Endothelial cell (in vitro differentiated cells): ENCODE data around the gene ID4. TPM values are rescaled to one million over a fixed set of nuclear protein-coding genes. Genes with fewer than 3 reads are reported as not detected.
A peak's percentile ranks its signal among the peaks of the same experiment; 100 is the strongest.

Experiments
- DNase-seq: peaks from one replicate; pipeline ENCODE4 v3.0.0; 2021; ENCODE audit warnings: low spot score
- H3K27ac Mint-ChIP-seq: one replicate; pipeline ENCODE4 v1.8.0; 2021; ENCODE audit warnings: mixed read lengths, inconsistent platforms; ENCODE audit not compliant: unreplicated experiment
- H3K27me3 Mint-ChIP-seq: one replicate; pipeline ENCODE4 v1.8.0; 2021; ENCODE audit warnings: mild to moderate bottlenecking, moderate library complexity, mixed read lengths, inconsistent platforms; ENCODE audit not compliant: unreplicated experiment
- H3K36me3 Mint-ChIP-seq: one replicate; pipeline ENCODE4 v1.8.0; 2021; ENCODE audit warnings: mild to moderate bottlenecking, low read depth, mixed read lengths, inconsistent platforms; ENCODE audit not compliant: unreplicated experiment
- H3K4me1 Mint-ChIP-seq: one replicate; pipeline ENCODE4 v1.8.0; 2021; ENCODE audit warnings: mild to moderate bottlenecking, mixed read lengths, inconsistent platforms; ENCODE audit not compliant: unreplicated experiment
- H3K4me3 Mint-ChIP-seq: one replicate; pipeline ENCODE4 v1.8.0; 2021; ENCODE audit warnings: mild to moderate bottlenecking, mixed read lengths, inconsistent platforms; ENCODE audit not compliant: unreplicated experiment
- H3K9me3 Mint-ChIP-seq: one replicate; pipeline ENCODE4 v1.8.0; 2021; ENCODE audit warnings: mixed read lengths, inconsistent platforms; ENCODE audit not compliant: unreplicated experiment
- total RNA-seq: library from RNA; stranded (reverse); fragmentation: NEBNext Ultra II Directional; extraction: Animal tissue kit (Norgen Biotek cat#: 25700); gene quantifications from one replicate; pipeline ENCODE4 v1.2.1, GENCODE V29; 2021; ENCODE audit not compliant: unreplicated experiment
- TF ChIP-seq, protein P1 (sequence below): fragments of 200-600 bp; sonication (generic); IDR thresholded peaks from one replicate; pipeline ENCODE4 v1.5.0; 2021; ENCODE audit warnings: antibody characterized with exemption; ENCODE audit not compliant: unreplicated experiment

The ID4 gene
- total RNA-seq, 1 donor from 2014 or later, result 5.6 TPM

DNA sequence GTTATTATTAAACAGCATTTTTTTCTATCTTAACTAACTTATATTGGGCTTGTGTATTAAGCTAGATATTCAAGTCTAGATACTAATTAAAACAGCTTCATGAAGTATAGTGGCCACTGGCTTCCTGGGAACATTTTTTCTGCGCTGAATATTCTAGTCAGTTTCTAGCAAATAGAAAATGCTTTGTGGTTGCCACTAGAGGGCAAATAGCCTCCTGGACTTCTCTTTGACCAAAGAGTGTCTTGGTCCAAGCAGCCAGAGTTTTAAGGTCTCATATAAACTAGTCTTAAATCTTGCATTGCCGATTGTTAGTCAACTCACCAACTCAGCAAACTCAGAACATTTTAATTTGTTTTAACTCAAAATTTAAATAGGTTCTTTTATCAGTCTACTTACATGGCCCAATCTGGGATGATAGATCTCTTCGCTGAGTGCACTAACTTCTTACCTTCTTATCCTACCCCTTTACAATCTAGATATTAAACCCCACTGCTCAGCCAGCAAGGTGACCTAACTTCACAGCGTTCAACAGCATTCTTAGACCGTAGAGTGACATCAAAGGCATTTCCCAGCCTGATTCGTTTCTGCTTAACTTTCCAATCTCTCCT, 24.6 kb upstream of the ID4 start:
- H3K27me3 Mint-ChIP-seq, result no peaks in the 10 kb centered on the region
- no peak overlapping the region for H3K4me3 Mint-ChIP-seq
- peak; percentile 8 for DNase-seq
- TF ChIP-seq, protein P1, sequence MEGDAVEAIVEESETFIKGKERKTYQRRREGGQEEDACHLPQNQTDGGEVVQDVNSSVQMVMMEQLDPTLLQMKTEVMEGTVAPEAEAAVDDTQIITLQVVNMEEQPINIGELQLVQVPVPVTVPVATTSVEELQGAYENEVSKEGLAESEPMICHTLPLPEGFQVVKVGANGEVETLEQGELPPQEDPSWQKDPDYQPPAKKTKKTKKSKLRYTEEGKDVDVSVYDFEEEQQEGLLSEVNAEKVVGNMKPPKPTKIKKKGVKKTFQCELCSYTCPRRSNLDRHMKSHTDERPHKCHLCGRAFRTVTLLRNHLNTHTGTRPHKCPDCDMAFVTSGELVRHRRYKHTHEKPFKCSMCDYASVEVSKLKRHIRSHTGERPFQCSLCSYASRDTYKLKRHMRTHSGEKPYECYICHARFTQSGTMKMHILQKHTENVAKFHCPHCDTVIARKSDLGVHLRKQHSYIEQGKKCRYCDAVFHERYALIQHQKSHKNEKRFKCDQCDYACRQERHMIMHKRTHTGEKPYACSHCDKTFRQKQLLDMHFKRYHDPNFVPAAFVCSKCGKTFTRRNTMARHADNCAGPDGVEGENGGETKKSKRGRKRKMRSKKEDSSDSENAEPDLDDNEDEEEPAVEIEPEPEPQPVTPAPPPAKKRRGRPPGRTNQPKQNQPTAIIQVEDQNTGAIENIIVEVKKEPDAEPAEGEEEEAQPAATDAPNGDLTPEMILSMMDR, result peak; percentile 66
- peaks cover 13% of the 10 kb centered on the region for H3K4me1 Mint-ChIP-seq
- no peak overlapping the region for H3K27ac Mint-ChIP-seq
- no peaks in the 10 kb centered on the region for H3K9me3 Mint-ChIP-seq
- no peaks in the 10 kb centered on the region for H3K36me3 Mint-ChIP-seq

DNA sequence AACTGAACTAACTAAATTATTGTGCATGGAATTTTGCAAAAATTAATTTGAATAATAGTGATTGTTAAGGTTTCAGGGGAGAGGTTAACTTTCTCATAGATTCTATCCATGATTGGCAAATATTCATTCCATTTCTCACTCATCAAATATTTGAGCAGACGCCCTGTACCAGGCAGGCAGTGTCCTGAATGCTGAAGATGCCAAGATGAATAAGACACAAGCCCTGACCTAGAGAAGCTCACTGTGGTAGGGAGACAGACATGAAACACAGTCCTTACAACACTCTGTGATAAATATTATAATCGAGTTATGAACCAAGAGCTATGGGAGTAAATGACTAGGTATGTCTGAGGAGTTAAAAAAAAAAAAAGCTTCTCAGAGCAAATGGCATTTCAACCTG, 18.4 kb upstream of the ID4 start:
- TF ChIP-seq, protein P1, result no peak
- Mint-ChIP-seq H3K9me3 (no peaks in the 10 kb centered on the region), H3K36me3 (no peaks in the 10 kb centered on the region), H3K27me3 (no peaks in the 10 kb centered on the region), H3K4me1 (no peaks in the 10 kb centered on the region), H3K4me3 (no peak overlapping the region), H3K27ac (no peak overlapping the region)
- no peak for DNase-seq

DNA sequence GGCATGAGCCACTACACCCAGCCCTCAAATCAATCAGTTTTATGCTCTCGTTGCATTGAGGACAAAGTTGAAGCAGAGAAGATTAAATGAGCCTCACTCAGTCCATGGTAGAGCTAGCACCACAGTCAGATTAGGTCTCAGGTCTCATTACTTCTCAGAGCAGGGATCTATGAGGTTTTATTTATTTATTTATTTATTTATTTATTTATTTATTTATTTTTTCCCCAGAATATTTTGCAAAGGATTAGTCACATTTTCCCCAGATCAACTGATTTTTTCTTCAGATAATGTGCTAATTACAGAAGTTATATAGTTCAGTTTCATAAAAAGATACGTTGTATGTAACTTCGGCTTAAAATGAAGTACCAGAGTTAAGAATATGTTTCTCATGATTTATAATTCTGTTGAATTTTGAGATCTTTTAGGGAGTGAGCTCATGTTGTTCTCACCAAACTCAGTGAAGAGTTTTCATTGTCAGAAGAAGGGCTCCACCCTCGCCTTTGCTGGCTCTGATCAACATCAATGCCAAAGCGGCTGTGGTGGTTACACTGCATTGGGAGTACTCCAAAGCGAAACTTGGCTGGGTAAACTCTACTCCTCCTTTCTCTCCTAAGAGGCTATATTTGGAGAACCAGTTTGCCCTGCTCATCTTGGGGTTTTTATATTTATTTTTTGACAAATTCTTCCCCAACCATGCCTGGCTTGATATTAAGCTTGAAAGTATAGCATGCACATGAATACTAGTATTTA, 12.9 kb upstream of the ID4 start:
- Mint-ChIP-seq H3K4me1 (no peaks in the 10 kb centered on the region), H3K27me3 (peaks cover 1% of the 10 kb centered on the region), H3K27ac (no peak overlapping the region), H3K36me3 (no peaks in the 10 kb centered on the region), H3K9me3 (no peaks in the 10 kb centered on the region), H3K4me3 (no peak overlapping the region)
- TF ChIP-seq, protein P1, result no peak
- DNase-seq, result no peak

DNA sequence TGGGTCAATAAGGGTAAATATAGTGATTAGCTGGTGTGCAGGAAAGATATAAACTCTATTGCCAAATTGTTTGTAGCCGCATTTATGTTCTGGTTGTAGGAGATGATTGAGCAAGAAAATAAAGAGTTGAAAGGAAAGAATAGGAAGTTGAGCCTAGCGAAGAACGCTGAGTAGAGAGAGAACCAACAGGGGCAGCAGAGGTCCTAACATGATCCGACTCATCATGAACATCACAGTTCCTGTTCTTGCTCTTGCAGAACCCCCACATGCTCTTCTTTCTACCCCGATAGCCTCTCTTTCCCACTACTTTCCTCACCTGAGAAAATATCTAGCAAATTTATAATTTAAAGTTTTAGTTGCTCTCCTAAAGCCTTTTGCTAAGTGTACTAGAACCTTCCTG, 9.9 kb upstream of the ID4 start:
- peaks cover 1% of the 10 kb centered on the region for H3K27me3 Mint-ChIP-seq
- DNase-seq, result no peak
- no peak overlapping the region for H3K27ac Mint-ChIP-seq
- H3K9me3 Mint-ChIP-seq, result no peaks in the 10 kb centered on the region
- H3K36me3 Mint-ChIP-seq, result no peaks in the 10 kb centered on the region
- TF ChIP-seq, protein P1, result no peak
- H3K4me3 Mint-ChIP-seq, result no peak overlapping the region
- H3K4me1 Mint-ChIP-seq, result no peaks in the 10 kb centered on the region

DNA sequence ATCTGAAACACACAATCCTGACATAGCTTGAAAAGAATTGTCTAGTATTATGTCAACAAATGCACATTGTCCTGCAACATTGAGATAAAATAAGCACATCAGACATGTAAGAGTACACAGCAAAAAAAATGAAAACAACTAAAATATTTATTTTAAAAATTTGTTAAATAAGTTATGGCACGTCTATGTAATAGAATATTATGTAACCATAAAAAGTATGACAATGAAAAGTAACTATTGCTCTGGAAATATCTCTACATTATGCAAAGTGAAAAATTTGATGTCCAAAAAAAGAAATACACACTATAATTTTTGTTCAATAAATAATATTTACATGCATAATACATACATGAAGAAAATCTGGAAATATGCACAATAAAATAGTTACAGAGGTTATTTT, 9.3 kb upstream of the ID4 start:
- Mint-ChIP-seq H3K9me3 (no peaks in the 10 kb centered on the region), H3K4me3 (no peak overlapping the region), H3K27ac (no peak overlapping the region), H3K36me3 (no peaks in the 10 kb centered on the region), H3K27me3 (peaks cover 1% of the 10 kb centered on the region), H3K4me1 (no peaks in the 10 kb centered on the region)
- no peak for DNase-seq
- TF ChIP-seq, protein P1, result no peak
